ENCODE data around the gene UQCC2.

DNA sequence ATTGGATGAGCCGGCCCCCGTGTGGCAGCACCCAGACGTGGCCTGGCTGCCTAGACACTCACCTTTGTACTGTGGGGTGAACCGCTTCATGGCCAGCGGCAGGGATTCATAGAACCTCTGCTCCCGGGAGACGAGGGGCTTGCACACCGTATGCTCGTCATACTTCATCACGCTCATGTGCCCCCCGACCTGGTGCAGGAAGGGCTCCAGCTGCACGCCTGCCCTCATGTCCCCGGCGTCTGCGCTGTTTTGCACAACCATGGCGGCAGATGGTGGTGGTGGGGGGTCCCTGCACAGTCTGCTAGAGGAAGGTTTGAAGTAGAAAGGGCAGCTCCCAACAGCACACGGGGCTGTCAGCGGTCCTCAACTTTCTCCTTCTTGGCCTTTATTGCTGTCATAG lies 23.7 kb upstream of the UQCC2 start:
- TF ChIP-seq CTCF (IDR thresholded peaks at IDR 0.05; ENCODE audit: insufficient read depth, low read length) (no peak), GABPA (IDR thresholded peaks at IDR 0.05; ENCODE audit: low read depth) (no peak)
- TF ChIP-seq, protein P1, sequence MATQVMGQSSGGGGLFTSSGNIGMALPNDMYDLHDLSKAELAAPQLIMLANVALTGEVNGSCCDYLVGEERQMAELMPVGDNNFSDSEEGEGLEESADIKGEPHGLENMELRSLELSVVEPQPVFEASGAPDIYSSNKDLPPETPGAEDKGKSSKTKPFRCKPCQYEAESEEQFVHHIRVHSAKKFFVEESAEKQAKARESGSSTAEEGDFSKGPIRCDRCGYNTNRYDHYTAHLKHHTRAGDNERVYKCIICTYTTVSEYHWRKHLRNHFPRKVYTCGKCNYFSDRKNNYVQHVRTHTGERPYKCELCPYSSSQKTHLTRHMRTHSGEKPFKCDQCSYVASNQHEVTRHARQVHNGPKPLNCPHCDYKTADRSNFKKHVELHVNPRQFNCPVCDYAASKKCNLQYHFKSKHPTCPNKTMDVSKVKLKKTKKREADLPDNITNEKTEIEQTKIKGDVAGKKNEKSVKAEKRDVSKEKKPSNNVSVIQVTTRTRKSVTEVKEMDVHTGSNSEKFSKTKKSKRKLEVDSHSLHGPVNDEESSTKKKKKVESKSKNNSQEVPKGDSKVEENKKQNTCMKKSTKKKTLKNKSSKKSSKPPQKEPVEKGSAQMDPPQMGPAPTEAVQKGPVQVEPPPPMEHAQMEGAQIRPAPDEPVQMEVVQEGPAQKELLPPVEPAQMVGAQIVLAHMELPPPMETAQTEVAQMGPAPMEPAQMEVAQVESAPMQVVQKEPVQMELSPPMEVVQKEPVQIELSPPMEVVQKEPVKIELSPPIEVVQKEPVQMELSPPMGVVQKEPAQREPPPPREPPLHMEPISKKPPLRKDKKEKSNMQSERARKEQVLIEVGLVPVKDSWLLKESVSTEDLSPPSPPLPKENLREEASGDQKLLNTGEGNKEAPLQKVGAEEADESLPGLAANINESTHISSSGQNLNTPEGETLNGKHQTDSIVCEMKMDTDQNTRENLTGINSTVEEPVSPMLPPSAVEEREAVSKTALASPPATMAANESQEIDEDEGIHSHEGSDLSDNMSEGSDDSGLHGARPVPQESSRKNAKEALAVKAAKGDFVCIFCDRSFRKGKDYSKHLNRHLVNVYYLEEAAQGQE (IDR thresholded peaks at IDR 0.05; ENCODE audit: insufficient replicate concordance, low read depth), result no peak

Measured in HL-60 (cell line).